GM23338 (cell line): ENCODE measurements around the gene HSD17B11. TPM values are rescaled to one million over a fixed set of nuclear protein-coding genes. Genes with fewer than 3 reads are reported as not detected.

Experiments used
- EZH2 ChIP-seq: fragments of 200-600 bp; sonication (generic); IDR thresholded peaks from one replicate; pipeline ENCODE4 v1.8.0; 2017; ENCODE audit warnings: antibody characterized with exemption, mild to moderate bottlenecking, low read depth; ENCODE audit not compliant: unreplicated experiment
- JUNB ChIP-seq: IDR thresholded peaks from one replicate; pipeline ENCODE4 v1.6.1; 2016; ENCODE audit warnings: antibody characterized with exemption; ENCODE audit not compliant: unreplicated experiment
- REST ChIP-seq: IDR thresholded peaks from one replicate; pipeline ENCODE4 v1.6.1; 2018; ENCODE audit warnings: antibody characterized with exemption; ENCODE audit not compliant: unreplicated experiment
- ZNF331 ChIP-seq: fragments of 250-450 bp; sonication (Bioruptor Pico); IDR thresholded peaks from 2 replicates; pipeline ENCODE4 v1.5.0; 2020; ENCODE audit warnings: low read depth, mild to moderate bottlenecking, moderate library complexity
- polyA plus RNA-seq: library from polyadenylated mRNA; unstranded; fragments of >200 nt; fragmentation: Nextera tagmentation; extraction: Ambion mirVana; gene quantifications from 2 replicates; pipeline ENCODE4 v1.2.1, GENCODE V29; 2016
- total RNA-seq: library from RNA; depleted of rRNA; stranded (reverse); fragments of >200 nt; shearing (Covaris generic); gene quantifications from 2 replicates; pipeline ENCODE4 v1.2.3, GENCODE V29; 2014
- TF ChIP-seq, protein P1 (sequence below): fragments of 250-450 bp; sonication (Bioruptor Pico); IDR thresholded peaks from 2 replicates; pipeline ENCODE4 v1.5.0; 2020; ENCODE audit warnings: mild to moderate bottlenecking, moderate library complexity

Gene HSD17B11
- total and polyA plus RNA-seq, 2 experiments from 2014 or later = 9.7 to 14.8 TPM

GRCh38 chr4:87354168-87355102, 36.6 kb downstream of the HSD17B11 start (continued):
- TF ChIP-seq, protein P1, sequence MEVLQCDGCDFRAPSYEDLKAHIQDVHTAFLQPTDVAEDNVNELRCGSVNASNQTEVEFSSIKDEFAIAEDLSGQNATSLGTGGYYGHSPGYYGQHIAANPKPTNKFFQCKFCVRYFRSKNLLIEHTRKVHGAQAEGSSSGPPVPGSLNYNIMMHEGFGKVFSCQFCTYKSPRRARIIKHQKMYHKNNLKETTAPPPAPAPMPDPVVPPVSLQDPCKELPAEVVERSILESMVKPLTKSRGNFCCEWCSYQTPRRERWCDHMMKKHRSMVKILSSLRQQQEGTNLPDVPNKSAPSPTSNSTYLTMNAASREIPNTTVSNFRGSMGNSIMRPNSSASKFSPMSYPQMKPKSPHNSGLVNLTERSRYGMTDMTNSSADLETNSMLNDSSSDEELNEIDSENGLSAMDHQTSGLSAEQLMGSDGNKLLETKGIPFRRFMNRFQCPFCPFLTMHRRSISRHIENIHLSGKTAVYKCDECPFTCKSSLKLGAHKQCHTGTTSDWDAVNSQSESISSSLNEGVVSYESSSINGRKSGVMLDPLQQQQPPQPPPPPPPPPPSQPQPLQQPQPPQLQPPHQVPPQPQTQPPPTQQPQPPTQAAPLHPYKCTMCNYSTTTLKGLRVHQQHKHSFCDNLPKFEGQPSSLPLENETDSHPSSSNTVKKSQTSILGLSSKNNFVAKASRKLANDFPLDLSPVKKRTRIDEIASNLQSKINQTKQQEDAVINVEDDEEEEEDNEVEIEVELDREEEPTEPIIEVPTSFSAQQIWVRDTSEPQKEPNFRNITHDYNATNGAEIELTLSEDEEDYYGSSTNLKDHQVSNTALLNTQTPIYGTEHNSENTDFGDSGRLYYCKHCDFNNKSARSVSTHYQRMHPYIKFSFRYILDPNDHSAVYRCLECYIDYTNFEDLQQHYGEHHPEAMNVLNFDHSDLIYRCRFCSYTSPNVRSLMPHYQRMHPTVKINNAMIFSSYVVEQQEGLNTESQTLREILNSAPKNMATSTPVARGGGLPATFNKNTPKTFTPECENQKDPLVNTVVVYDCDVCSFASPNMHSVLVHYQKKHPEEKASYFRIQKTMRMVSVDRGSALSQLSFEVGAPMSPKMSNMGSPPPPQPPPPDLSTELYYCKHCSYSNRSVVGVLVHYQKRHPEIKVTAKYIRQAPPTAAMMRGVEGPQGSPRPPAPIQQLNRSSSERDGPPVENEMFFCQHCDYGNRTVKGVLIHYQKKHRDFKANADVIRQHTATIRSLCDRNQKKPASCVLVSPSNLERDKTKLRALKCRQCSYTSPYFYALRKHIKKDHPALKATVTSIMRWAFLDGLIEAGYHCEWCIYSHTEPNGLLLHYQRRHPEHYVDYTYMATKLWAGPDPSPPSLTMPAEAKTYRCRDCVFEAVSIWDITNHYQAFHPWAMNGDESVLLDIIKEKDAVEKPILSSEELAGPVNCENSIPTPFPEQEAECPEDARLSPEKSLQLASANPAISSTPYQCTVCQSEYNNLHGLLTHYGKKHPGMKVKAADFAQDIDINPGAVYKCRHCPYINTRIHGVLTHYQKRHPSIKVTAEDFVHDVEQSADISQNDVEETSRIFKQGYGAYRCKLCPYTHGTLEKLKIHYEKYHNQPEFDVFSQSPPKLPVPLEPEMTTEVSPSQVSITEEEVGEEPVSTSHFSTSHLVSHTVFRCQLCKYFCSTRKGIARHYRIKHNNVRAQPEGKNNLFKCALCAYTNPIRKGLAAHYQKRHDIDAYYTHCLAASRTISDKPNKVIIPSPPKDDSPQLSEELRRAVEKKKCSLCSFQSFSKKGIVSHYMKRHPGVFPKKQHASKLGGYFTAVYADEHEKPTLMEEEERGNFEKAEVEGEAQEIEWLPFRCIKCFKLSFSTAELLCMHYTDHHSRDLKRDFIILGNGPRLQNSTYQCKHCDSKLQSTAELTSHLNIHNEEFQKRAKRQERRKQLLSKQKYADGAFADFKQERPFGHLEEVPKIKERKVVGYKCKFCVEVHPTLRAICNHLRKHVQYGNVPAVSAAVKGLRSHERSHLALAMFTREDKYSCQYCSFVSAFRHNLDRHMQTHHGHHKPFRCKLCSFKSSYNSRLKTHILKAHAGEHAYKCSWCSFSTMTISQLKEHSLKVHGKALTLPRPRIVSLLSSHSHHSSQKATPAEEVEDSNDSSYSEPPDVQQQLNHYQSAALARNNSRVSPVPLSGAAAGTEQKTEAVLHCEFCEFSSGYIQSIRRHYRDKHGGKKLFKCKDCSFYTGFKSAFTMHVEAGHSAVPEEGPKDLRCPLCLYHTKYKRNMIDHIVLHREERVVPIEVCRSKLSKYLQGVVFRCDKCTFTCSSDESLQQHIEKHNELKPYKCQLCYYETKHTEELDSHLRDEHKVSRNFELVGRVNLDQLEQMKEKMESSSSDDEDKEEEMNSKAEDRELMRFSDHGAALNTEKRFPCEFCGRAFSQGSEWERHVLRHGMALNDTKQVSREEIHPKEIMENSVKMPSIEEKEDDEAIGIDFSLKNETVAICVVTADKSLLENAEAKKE = no peak
- TF ChIP-seq EZH2 = no peak
- TF ChIP-seq REST = no peak
- TF ChIP-seq ZNF331 (CRISPR knock-in tag) = no peak
- TF ChIP-seq JUNB = no peak
